HepG2 (cell line): ENCODE results near the gene MEMO1. TPM values are rescaled to one million over a fixed set of nuclear protein-coding genes. Genes with fewer than 3 reads are reported as not detected.

ENCODE experiments used
- ERF ChIP-seq: IDR thresholded peaks from 2 replicates; pipeline ENCODE4 v1.6.1; 2018; ENCODE audit warnings: missing biosample characterization, missing genetic modification reagents
- FOXA1 ChIP-seq, 2 experiments: fragments of 450-650 bp in 1 of 2; sonication (generic) in 1 of 2; formaldehyde crosslinking in 1 of 2; IDR thresholded peaks; 2 replicates each; pipeline versions ENCODE4 v1.4.0 to v1.6.1; 2016 to 2020; ENCODE audit warnings: missing genetic modification reagents in 1 of 2
- FOXA3 ChIP-seq: IDR thresholded peaks from 2 replicates; pipeline ENCODE4 v1.6.1; 2016; ENCODE audit warnings: missing genetic modification reagents, missing compliant biosample characterization
- KLF12 ChIP-seq: sonication (generic); formaldehyde crosslinking; IDR thresholded peaks from 2 replicates; pipeline ENCODE4 v1.4.0; 2020; ENCODE audit warnings: missing genetic modification reagents, borderline replicate concordance
- MBD4 ChIP-seq: IDR thresholded peaks from 2 replicates; pipeline ENCODE4 v1.6.1; 2012; ENCODE audit warnings: low read length, inconsistent platforms, borderline replicate concordance
- PAF1 ChIP-seq: IDR thresholded peaks from 2 replicates; pipeline ENCODE4 v1.6.1; 2016; ENCODE audit warnings: missing genetic modification reagents, missing compliant biosample characterization
- RXRB ChIP-seq: IDR thresholded peaks from 2 replicates; pipeline ENCODE4 v1.6.1; 2016; ENCODE audit warnings: borderline replicate concordance, missing genetic modification reagents, missing compliant biosample characterization
- SMC3 ChIP-seq: IDR thresholded peaks from 2 replicates; pipeline ENCODE4 v1.6.1; 2011; ENCODE audit warnings: low read length, improper control_type of control experiment
- TFDP2 ChIP-seq: sonication (generic); formaldehyde crosslinking; IDR thresholded peaks from 2 replicates; pipeline ENCODE4 v1.4.0; 2020; ENCODE audit warnings: missing genetic modification reagents
- ZNF230 ChIP-seq: sonication (generic); formaldehyde crosslinking; IDR thresholded peaks from 2 replicates; pipeline ENCODE4 v1.4.0; 2020; ENCODE audit warnings: mild to moderate bottlenecking, missing genetic modification reagents
- ZNF460 ChIP-seq: sonication (generic); formaldehyde crosslinking; IDR thresholded peaks from 2 replicates; pipeline ENCODE4 v1.5.1; 2020; ENCODE audit warnings: missing genetic modification reagents, mild to moderate bottlenecking, borderline replicate concordance
- ZNF501 ChIP-seq: sonication (generic); formaldehyde crosslinking; IDR thresholded peaks from 2 replicates; pipeline ENCODE4 v1.5.1; 2020; ENCODE audit warnings: mild to moderate bottlenecking, moderate library complexity, missing genetic modification reagents
- ZNF556 ChIP-seq: sonication (generic); formaldehyde crosslinking; IDR thresholded peaks from 2 replicates; pipeline ENCODE4 v1.4.0; 2020; ENCODE audit warnings: mild to moderate bottlenecking, missing genetic modification reagents, borderline replicate concordance
- ZNF720 ChIP-seq: sonication (generic); formaldehyde crosslinking; IDR thresholded peaks from 2 replicates; pipeline ENCODE4 v1.4.0; 2020; ENCODE audit warnings: missing genetic modification reagents
- ZNF749 ChIP-seq: sonication (generic); formaldehyde crosslinking; IDR thresholded peaks from 2 replicates; pipeline ENCODE4 v1.8.0; 2022; ENCODE audit warnings: mild to moderate bottlenecking, missing genetic modification reagents, moderate library complexity, borderline replicate concordance
- polyA plus RNA-seq, 8 experiments: library from polyadenylated mRNA; depleted of rRNA in 3 of 8; stranded (reverse) in 7 of 8; unstranded in 1 of 8; fragments of >200 nt; fragmentation: Illumina TruSeq in 4 of 8; extraction: Trizol in 4 of 8; gene quantifications; 2 replicates each; pipeline versions ENCODE4 v1.2.1 to v1.2.3, GENCODE V29; 2011 to 2016; ENCODE audit warnings: low read depth in 4 of 8, missing spikeins in 1 of 8, mixed read lengths in 1 of 8; ENCODE audit not compliant: insufficient read depth in 1 of 8
- total RNA-seq, 5 experiments: library from RNA; depleted of rRNA; stranded (reverse); fragments of >200 nt; fragmentation: Illumina TruSeq; extraction: Trizol; gene quantifications; 2 replicates each; pipeline ENCODE4 v1.2.3, GENCODE V29; 2016; ENCODE audit warnings: low read depth in 1 of 5
- TF ChIP-seq, protein P1 (sequence below): sonication (generic); formaldehyde crosslinking; IDR thresholded peaks from 2 replicates; pipeline ENCODE4 v1.5.0; 2020; ENCODE audit warnings: mild to moderate bottlenecking, missing genetic modification reagents, borderline replicate concordance
- TF ChIP-seq, protein P2 (sequence below): sonication (generic); formaldehyde crosslinking; IDR thresholded peaks from 2 replicates; pipeline ENCODE4 v1.4.0; 2020; ENCODE audit warnings: missing genetic modification reagents
- TF ChIP-seq, protein P3 (sequence below): sonication (generic); formaldehyde crosslinking; IDR thresholded peaks from 2 replicates; pipeline ENCODE4 v1.8.1; 2023; ENCODE audit warnings: missing genetic modification reagents, inconsistent platforms, borderline replicate concordance
- TF ChIP-seq, protein P4 (sequence below): sonication (generic); formaldehyde crosslinking; IDR thresholded peaks from 2 replicates; pipeline ENCODE4 v1.5.1; 2020; ENCODE audit warnings: missing genetic modification reagents, mild to moderate bottlenecking, borderline replicate concordance

Gene MEMO1
- total and polyA plus RNA-seq, 2 of the 13 experiments (the other 11 are each of a cell fraction or from before 2014, with no cell fraction given): 69.8 to 81.6 TPM

GRCh38 chr2:32051836-32052439 is 41.1 kb upstream of the MEMO1 start (continued):
- TF ChIP-seq, protein P1, sequence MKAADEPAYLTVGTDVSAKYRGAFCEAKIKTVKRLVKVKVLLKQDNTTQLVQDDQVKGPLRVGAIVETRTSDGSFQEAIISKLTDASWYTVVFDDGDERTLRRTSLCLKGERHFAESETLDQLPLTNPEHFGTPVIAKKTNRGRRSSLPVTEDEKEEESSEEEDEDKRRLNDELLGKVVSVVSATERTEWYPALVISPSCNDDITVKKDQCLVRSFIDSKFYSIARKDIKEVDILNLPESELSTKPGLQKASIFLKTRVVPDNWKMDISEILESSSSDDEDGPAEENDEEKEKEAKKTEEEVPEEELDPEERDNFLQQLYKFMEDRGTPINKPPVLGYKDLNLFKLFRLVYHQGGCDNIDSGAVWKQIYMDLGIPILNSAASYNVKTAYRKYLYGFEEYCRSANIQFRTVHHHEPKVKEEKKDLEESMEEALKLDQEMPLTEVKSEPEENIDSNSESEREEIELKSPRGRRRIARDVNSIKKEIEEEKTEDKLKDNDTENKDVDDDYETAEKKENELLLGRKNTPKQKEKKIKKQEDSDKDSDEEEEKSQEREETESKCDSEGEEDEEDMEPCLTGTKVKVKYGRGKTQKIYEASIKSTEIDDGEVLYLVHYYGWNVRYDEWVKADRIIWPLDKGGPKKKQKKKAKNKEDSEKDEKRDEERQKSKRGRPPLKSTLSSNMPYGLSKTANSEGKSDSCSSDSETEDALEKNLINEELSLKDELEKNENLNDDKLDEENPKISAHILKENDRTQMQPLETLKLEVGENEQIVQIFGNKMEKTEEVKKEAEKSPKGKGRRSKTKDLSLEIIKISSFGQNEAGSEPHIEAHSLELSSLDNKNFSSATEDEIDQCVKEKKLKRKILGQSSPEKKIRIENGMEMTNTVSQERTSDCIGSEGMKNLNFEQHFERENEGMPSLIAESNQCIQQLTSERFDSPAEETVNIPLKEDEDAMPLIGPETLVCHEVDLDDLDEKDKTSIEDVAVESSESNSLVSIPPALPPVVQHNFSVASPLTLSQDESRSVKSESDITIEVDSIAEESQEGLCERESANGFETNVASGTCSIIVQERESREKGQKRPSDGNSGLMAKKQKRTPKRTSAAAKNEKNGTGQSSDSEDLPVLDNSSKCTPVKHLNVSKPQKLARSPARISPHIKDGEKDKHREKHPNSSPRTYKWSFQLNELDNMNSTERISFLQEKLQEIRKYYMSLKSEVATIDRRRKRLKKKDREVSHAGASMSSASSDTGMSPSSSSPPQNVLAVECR: no peak
- TF ChIP-seq RXRB (CRISPR knock-in tag): no peak
- no peak for TF ChIP-seq ZNF749 (CRISPR knock-in tag)
- TF ChIP-seq ZNF230 (CRISPR knock-in tag): no peak
- 0 out of 2 replicates have a peak, but pooled peaks have one; percentile 32 for TF ChIP-seq ZNF501 (CRISPR knock-in tag)
- no peak for TF ChIP-seq KLF12 (CRISPR knock-in tag)
- no peak for TF ChIP-seq ZNF720 (CRISPR knock-in tag)
- TF ChIP-seq, protein P2, sequence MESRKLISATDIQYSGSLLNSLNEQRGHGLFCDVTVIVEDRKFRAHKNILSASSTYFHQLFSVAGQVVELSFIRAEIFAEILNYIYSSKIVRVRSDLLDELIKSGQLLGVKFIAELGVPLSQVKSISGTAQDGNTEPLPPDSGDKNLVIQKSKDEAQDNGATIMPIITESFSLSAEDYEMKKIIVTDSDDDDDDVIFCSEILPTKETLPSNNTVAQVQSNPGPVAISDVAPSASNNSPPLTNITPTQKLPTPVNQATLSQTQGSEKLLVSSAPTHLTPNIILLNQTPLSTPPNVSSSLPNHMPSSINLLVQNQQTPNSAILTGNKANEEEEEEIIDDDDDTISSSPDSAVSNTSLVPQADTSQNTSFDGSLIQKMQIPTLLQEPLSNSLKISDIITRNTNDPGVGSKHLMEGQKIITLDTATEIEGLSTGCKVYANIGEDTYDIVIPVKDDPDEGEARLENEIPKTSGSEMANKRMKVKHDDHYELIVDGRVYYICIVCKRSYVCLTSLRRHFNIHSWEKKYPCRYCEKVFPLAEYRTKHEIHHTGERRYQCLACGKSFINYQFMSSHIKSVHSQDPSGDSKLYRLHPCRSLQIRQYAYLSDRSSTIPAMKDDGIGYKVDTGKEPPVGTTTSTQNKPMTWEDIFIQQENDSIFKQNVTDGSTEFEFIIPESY (CRISPR knock-in tag): no peak
- no peak for TF ChIP-seq ERF
- no peak for TF ChIP-seq PAF1 (CRISPR knock-in tag)
- no peak for TF ChIP-seq TFDP2 (CRISPR knock-in tag)
- TF ChIP-seq, protein P3, sequence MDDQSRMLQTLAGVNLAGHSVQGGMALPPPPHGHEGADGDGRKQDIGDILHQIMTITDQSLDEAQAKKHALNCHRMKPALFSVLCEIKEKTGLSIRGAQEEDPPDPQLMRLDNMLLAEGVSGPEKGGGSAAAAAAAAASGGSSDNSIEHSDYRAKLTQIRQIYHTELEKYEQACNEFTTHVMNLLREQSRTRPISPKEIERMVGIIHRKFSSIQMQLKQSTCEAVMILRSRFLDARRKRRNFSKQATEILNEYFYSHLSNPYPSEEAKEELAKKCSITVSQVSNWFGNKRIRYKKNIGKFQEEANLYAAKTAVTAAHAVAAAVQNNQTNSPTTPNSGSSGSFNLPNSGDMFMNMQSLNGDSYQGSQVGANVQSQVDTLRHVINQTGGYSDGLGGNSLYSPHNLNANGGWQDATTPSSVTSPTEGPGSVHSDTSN (CRISPR knock-in tag): no peak
- no peak for TF ChIP-seq FOXA1 (IDR thresholded peaks at IDR 0.05)
- 0 out of 2 replicates have a peak, but pooled peaks have one; percentile 56 for TF ChIP-seq FOXA1 (CRISPR knock-in tag; IDR thresholded peaks at IDR 0.05)
- TF ChIP-seq ZNF556: no peak
- TF ChIP-seq, protein P4, sequence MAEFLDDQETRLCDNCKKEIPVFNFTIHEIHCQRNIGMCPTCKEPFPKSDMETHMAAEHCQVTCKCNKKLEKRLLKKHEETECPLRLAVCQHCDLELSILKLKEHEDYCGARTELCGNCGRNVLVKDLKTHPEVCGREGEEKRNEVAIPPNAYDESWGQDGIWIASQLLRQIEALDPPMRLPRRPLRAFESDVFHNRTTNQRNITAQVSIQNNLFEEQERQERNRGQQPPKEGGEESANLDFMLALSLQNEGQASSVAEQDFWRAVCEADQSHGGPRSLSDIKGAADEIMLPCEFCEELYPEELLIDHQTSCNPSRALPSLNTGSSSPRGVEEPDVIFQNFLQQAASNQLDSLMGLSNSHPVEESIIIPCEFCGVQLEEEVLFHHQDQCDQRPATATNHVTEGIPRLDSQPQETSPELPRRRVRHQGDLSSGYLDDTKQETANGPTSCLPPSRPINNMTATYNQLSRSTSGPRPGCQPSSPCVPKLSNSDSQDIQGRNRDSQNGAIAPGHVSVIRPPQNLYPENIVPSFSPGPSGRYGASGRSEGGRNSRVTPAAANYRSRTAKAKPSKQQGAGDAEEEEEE (CRISPR knock-in tag): no peak
- TF ChIP-seq MBD4: no peak
- TF ChIP-seq SMC3: no peak
- peak; percentile 36 for TF ChIP-seq FOXA3 (CRISPR knock-in tag)
- peak; percentile 63; the same call in 1 of the 2 replicates for TF ChIP-seq ZNF460 (CRISPR knock-in tag)
